ENCODE data around the gene CCDC80. TPM values are rescaled to one million over a fixed set of nuclear protein-coding genes. Genes with fewer than 3 reads are reported as not detected.

CCDC80 gene
- total RNA-seq, 1 donor from 2014 or later, result 0.86 TPM

- peaks cover 3% of the 10 kb centered on the region for H3K4me1 Mint-ChIP-seq (ENCODE audit: low read depth, unreplicated experiment)
- no peaks in the 10 kb centered on the region for H3K36me3 Mint-ChIP-seq (ENCODE audit: unreplicated experiment)
- DNase-seq, result no peak
- no peak overlapping the region for H3K4me3 Mint-ChIP-seq (ENCODE audit: unreplicated experiment)
- no peak overlapping the region for H3K27ac Mint-ChIP-seq (ENCODE audit: unreplicated experiment)
- peaks cover 2% of the 10 kb centered on the region for H3K27me3 Mint-ChIP-seq (ENCODE audit: unreplicated experiment)
- no peaks in the 10 kb centered on the region for H3K9me3 Mint-ChIP-seq (ENCODE audit: unreplicated experiment)
- TF ChIP-seq, protein P1, sequence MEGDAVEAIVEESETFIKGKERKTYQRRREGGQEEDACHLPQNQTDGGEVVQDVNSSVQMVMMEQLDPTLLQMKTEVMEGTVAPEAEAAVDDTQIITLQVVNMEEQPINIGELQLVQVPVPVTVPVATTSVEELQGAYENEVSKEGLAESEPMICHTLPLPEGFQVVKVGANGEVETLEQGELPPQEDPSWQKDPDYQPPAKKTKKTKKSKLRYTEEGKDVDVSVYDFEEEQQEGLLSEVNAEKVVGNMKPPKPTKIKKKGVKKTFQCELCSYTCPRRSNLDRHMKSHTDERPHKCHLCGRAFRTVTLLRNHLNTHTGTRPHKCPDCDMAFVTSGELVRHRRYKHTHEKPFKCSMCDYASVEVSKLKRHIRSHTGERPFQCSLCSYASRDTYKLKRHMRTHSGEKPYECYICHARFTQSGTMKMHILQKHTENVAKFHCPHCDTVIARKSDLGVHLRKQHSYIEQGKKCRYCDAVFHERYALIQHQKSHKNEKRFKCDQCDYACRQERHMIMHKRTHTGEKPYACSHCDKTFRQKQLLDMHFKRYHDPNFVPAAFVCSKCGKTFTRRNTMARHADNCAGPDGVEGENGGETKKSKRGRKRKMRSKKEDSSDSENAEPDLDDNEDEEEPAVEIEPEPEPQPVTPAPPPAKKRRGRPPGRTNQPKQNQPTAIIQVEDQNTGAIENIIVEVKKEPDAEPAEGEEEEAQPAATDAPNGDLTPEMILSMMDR (IDR thresholded peaks at IDR 0.05; ENCODE audit: partially characterized antibody, unreplicated experiment), result no peak
Observed at GRCh38 chr3:112651516-112651915, 10.6 kb upstream of the CCDC80 start.

- H3K27me3 Mint-ChIP-seq (ENCODE audit: unreplicated experiment), result peaks cover 2% of the 10 kb centered on the region
- no peaks in the 10 kb centered on the region for H3K36me3 Mint-ChIP-seq (ENCODE audit: unreplicated experiment)
- TF ChIP-seq, protein P1 (IDR thresholded peaks at IDR 0.05; ENCODE audit: partially characterized antibody, unreplicated experiment), result no peak
- no peak for DNase-seq
- no peaks in the 10 kb centered on the region for H3K9me3 Mint-ChIP-seq (ENCODE audit: unreplicated experiment)
- H3K27ac Mint-ChIP-seq (ENCODE audit: unreplicated experiment), result no peak overlapping the region
- no peak overlapping the region for H3K4me3 Mint-ChIP-seq (ENCODE audit: unreplicated experiment)
- peaks cover 3% of the 10 kb centered on the region for H3K4me1 Mint-ChIP-seq (ENCODE audit: low read depth, unreplicated experiment)
Observed at GRCh38 chr3:112651071-112651470, 10.1 kb upstream of the CCDC80 start.

- H3K4me1 Mint-ChIP-seq (ENCODE audit: low read depth, unreplicated experiment), result peaks cover 3% of the 10 kb centered on the region
- H3K27ac Mint-ChIP-seq (ENCODE audit: unreplicated experiment), result no peak overlapping the region
- H3K9me3 Mint-ChIP-seq (ENCODE audit: unreplicated experiment), result no peaks in the 10 kb centered on the region
- H3K4me3 Mint-ChIP-seq (ENCODE audit: unreplicated experiment), result no peak overlapping the region
- H3K27me3 Mint-ChIP-seq (ENCODE audit: unreplicated experiment), result peaks cover 2% of the 10 kb centered on the region
- TF ChIP-seq, protein P1 (IDR thresholded peaks at IDR 0.05; ENCODE audit: partially characterized antibody, unreplicated experiment), result no peak
- no peak for DNase-seq
- no peaks in the 10 kb centered on the region for H3K36me3 Mint-ChIP-seq (ENCODE audit: unreplicated experiment)
Observed at GRCh38 chr3:112650482-112650881, 9.5 kb upstream of the CCDC80 start.

DNA sequence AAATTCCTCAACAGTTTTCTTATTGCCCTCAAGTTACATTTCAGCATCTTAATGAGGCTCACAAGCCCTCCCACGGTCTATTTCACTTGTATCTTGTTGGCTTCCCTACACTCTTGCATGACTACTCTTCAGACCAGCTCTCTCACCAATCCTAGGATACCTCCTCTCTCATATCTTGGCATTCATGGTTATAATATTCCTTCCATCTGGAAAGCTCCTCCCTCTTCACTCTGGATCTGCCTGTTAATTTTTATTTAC lies 8.5 kb upstream of the CCDC80 start:
- no peak overlapping the region for H3K4me3 Mint-ChIP-seq (ENCODE audit: unreplicated experiment)
- DNase-seq, result no peak
- no peaks in the 10 kb centered on the region for H3K27me3 Mint-ChIP-seq (ENCODE audit: unreplicated experiment)
- H3K36me3 Mint-ChIP-seq (ENCODE audit: unreplicated experiment), result no peaks in the 10 kb centered on the region
- peaks cover 3% of the 10 kb centered on the region for H3K4me1 Mint-ChIP-seq (ENCODE audit: low read depth, unreplicated experiment)
- H3K9me3 Mint-ChIP-seq (ENCODE audit: unreplicated experiment), result no peaks in the 10 kb centered on the region
- H3K27ac Mint-ChIP-seq (ENCODE audit: unreplicated experiment), result no peak overlapping the region
- TF ChIP-seq, protein P1 (IDR thresholded peaks at IDR 0.05; ENCODE audit: partially characterized antibody, unreplicated experiment), result no peak

DNA sequence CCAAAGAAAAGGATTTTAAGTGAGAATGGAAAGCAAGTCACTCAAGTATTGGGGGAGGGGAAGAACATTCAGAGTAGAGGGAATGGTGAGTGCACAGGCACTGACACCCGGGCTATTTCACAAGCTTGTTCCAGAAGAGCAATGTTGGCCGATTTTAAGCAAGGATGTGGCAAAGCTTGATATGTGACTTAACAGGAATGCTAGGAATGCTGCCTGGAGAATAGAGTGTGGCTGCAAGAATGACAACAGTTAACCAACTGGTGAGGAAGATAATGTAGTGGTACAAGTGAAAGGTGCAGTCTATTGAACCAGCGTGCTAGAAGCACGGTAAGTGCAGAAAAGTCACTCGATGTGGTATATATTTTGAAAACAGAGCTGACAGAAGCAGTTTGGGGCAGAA lies 6.2 kb upstream of the CCDC80 start:
- TF ChIP-seq, protein P1 (IDR thresholded peaks at IDR 0.05; ENCODE audit: partially characterized antibody, unreplicated experiment), result no peak
- no peaks in the 10 kb centered on the region for H3K9me3 Mint-ChIP-seq (ENCODE audit: unreplicated experiment)
- no peak overlapping the region for H3K4me3 Mint-ChIP-seq (ENCODE audit: unreplicated experiment)
- H3K27ac Mint-ChIP-seq (ENCODE audit: unreplicated experiment), result no peak overlapping the region
- no peaks in the 10 kb centered on the region for H3K27me3 Mint-ChIP-seq (ENCODE audit: unreplicated experiment)
- peaks cover 7% of the 10 kb centered on the region for H3K4me1 Mint-ChIP-seq (ENCODE audit: low read depth, unreplicated experiment)
- H3K36me3 Mint-ChIP-seq (ENCODE audit: unreplicated experiment), result no peaks in the 10 kb centered on the region
- no peak for DNase-seq
